HG03460 (cell line): ENCODE data around the gene KIAA1671.
"Not testable (repeated sequence)": the region's sequence is repeated elsewhere in the genome, so short reads cannot be mapped to it uniquely, and the experiment has no call there.

Source experiments
- ATAC-seq: cut with Tn5 transposase; IDR thresholded peaks from one replicate; pipeline ENCODE4 v1.9.1; 2021; ENCODE audit not compliant: unreplicated experiment

KIAA1671 gene

GRCh38 chr22:25212337-25212736 lies 259.8 kb downstream of the KIAA1671 start:
- ATAC-seq: no peak

- ATAC-seq: no peak
These were observed 260.7 kb downstream of the KIAA1671 start for GRCh38 chr22:25213221-25213620.

GRCh38 chr22:25216230-25216629 lies 263.7 kb downstream of the KIAA1671 start:
- no peak for ATAC-seq

- ATAC-seq: no peak
These were observed 266.7 kb downstream of the KIAA1671 start, which contains the start of gene CRYBB2 for GRCh38 chr22:25219211-25219689. TSS of gene CRYBB2 (plus strand) at chr22:25219639. CDS start at chr22:25221430, 1,791 bp downstream.

- ATAC-seq: no peak
These were observed 267.5 kb downstream of the KIAA1671 start for GRCh38 chr22:25219948-25220442.

- no peak for ATAC-seq
These were observed 269.3 kb downstream of the KIAA1671 start for GRCh38 chr22:25221790-25222189.

- no peak for ATAC-seq
These were observed 270.8 kb downstream of the KIAA1671 start for GRCh38 chr22:25223269-25223850.

GRCh38 chr22:25228822-25229221 lies 276.3 kb downstream of the KIAA1671 start:
- no peak for ATAC-seq

GRCh38 chr22:25230760-25231159 lies 278.2 kb downstream of the KIAA1671 start:
- ATAC-seq: not testable (repeated sequence)

- ATAC-seq: no peak
These were observed 279.8 kb downstream of the KIAA1671 start for GRCh38 chr22:25232301-25232700.

GRCh38 chr22:25233706-25234105 lies 281.2 kb downstream of the KIAA1671 start:
- ATAC-seq: not testable (repeated sequence)

- no peak for ATAC-seq
These were observed 283.2 kb downstream of the KIAA1671 start for GRCh38 chr22:25235547-25236290.

- no peak for ATAC-seq
These were observed 283.9 kb downstream of the KIAA1671 start for GRCh38 chr22:25236417-25236816.

- ATAC-seq: no peak
These were observed 285.0 kb downstream of the KIAA1671 start for GRCh38 chr22:25237503-25237902.

- ATAC-seq: not testable (repeated sequence)
These were observed 285.5 kb downstream of the KIAA1671 start for GRCh38 chr22:25238058-25238457.
